Measurements from ENCODE around the gene GBE1. TPM values are rescaled to one million over a fixed set of nuclear protein-coding genes. Genes with fewer than 3 reads are reported as not detected.

GBE1 gene
- polyA plus RNA-seq, 1 of the 3 experiments (the other 2 are of a cell fraction): 14.2 TPM

DNA sequence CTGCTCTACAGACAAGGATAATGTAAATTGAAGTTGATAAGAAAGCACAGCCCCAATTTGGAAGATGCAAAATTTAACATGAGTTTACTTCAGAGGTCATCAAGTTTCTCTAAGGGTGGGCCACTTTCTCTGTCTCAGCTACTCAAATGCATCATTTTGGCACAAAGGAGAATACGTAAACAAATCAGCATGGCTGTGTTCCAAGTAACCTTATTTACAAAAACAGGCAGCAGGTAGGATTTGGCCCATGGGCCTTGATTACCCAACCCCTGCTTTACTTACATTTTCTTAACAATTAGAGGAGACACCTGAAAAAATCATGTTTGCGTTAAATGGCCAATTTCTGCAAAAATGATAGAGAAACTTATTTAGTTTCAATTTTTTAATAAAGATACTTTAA is 181.7 kb downstream of the GBE1 start:
- Histone ChIP-seq H3K79me2 (ENCODE audit: insufficient read depth) (no peaks in the 10 kb centered on the region), H3K9me3 (no peaks in the 10 kb centered on the region), H3K9me2 (peaks cover 3% of the 10 kb centered on the region; the same call in 1 of the 2 replicates), H2AFZ (ENCODE audit: low read depth) (no peak overlapping the region), H3F3A (replicated peaks; ENCODE audit: insufficient read depth) (no peaks in the 10 kb centered on the region), H3K4me3 (ENCODE audit: low read depth in 2 of 2, low read length in 1 of 2) (no peak overlapping the region), H3K4me2 (no peak overlapping the region), H3K36me3 (replicated peaks in 1 of 2; ENCODE audit: control insufficient read depth in 1 of 2, insufficient read depth in 2 of 2, low read length in 1 of 2) (peaks cover 2 to 31% of the 10 kb centered on the region in 2 experiments), H3K27ac (ENCODE audit: low read depth in 2 of 2, low read length in 1 of 2) (no peak overlapping the region), H3K9ac (no peak overlapping the region), H3K4me1 (ENCODE audit: control insufficient read depth in 1 of 2, insufficient read depth in 2 of 2, low read depth in 1 of 2, low read length in 1 of 2) (no peaks in the 10 kb centered on the region), H3K27me3 (ENCODE audit: insufficient read depth) (no peaks in the 10 kb centered on the region), H4K20me1 (ENCODE audit: insufficient read depth) (no peaks in the 10 kb centered on the region)
- no peak for TF ChIP-seq YY1 (IDR thresholded peaks at IDR 0.05; ENCODE audit: low read depth)
- TF ChIP-seq TEAD4 (IDR thresholded peaks at IDR 0.05; ENCODE audit: borderline replicate concordance, insufficient read depth): no peak
- no peak for TF ChIP-seq SMC3 (IDR thresholded peaks at IDR 0.05; ENCODE audit: low read depth, low read length)
- TF ChIP-seq, protein P1, sequence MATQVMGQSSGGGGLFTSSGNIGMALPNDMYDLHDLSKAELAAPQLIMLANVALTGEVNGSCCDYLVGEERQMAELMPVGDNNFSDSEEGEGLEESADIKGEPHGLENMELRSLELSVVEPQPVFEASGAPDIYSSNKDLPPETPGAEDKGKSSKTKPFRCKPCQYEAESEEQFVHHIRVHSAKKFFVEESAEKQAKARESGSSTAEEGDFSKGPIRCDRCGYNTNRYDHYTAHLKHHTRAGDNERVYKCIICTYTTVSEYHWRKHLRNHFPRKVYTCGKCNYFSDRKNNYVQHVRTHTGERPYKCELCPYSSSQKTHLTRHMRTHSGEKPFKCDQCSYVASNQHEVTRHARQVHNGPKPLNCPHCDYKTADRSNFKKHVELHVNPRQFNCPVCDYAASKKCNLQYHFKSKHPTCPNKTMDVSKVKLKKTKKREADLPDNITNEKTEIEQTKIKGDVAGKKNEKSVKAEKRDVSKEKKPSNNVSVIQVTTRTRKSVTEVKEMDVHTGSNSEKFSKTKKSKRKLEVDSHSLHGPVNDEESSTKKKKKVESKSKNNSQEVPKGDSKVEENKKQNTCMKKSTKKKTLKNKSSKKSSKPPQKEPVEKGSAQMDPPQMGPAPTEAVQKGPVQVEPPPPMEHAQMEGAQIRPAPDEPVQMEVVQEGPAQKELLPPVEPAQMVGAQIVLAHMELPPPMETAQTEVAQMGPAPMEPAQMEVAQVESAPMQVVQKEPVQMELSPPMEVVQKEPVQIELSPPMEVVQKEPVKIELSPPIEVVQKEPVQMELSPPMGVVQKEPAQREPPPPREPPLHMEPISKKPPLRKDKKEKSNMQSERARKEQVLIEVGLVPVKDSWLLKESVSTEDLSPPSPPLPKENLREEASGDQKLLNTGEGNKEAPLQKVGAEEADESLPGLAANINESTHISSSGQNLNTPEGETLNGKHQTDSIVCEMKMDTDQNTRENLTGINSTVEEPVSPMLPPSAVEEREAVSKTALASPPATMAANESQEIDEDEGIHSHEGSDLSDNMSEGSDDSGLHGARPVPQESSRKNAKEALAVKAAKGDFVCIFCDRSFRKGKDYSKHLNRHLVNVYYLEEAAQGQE (IDR thresholded peaks at IDR 0.05; ENCODE audit: low read depth, low read length): no peak
- TF ChIP-seq NRF1 (IDR thresholded peaks at IDR 0.05; ENCODE audit: low read depth, low read length): no peak
- no peak for TF ChIP-seq JUND (IDR thresholded peaks at IDR 0.05)
- no peak for TF ChIP-seq TCF12 (IDR thresholded peaks at IDR 0.05)
- TF ChIP-seq, protein P2, sequence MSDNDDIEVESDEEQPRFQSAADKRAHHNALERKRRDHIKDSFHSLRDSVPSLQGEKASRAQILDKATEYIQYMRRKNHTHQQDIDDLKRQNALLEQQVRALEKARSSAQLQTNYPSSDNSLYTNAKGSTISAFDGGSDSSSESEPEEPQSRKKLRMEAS (IDR thresholded peaks at IDR 0.05; ENCODE audit: low read depth): no peak
- no peak for TF ChIP-seq GABPA (IDR thresholded peaks at IDR 0.05; ENCODE audit: low read depth)
- TF ChIP-seq RAD21 (IDR thresholded peaks at IDR 0.05; ENCODE audit: low read length): no peak
- no peak for TF ChIP-seq TAF1 (IDR thresholded peaks at IDR 0.05; ENCODE audit: borderline replicate concordance, low read depth, low read length)
- no peak for TF ChIP-seq FOXJ3 (CRISPR knock-in tag; IDR thresholded peaks at IDR 0.05)
- no peak for TF ChIP-seq RXRA (IDR thresholded peaks at IDR 0.05; ENCODE audit: borderline replicate concordance, low read depth)
- TF ChIP-seq, protein P3, sequence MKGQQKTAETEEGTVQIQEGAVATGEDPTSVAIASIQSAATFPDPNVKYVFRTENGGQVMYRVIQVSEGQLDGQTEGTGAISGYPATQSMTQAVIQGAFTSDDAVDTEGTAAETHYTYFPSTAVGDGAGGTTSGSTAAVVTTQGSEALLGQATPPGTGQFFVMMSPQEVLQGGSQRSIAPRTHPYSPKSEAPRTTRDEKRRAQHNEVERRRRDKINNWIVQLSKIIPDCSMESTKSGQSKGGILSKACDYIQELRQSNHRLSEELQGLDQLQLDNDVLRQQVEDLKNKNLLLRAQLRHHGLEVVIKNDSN (IDR thresholded peaks at IDR 0.05; ENCODE audit: borderline replicate concordance, low read depth): no peak
- TF ChIP-seq, protein P4, sequence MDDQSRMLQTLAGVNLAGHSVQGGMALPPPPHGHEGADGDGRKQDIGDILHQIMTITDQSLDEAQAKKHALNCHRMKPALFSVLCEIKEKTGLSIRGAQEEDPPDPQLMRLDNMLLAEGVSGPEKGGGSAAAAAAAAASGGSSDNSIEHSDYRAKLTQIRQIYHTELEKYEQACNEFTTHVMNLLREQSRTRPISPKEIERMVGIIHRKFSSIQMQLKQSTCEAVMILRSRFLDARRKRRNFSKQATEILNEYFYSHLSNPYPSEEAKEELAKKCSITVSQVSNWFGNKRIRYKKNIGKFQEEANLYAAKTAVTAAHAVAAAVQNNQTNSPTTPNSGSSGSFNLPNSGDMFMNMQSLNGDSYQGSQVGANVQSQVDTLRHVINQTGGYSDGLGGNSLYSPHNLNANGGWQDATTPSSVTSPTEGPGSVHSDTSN (IDR thresholded peaks at IDR 0.05): no peak
- ChIA-PET CTCF (interaction anchor here (1.3 kb wide), 1 partner anchor 64 kb away, joined by 4 read pairs; no protein-coding TSS in a partner anchor), POLR2A (no interaction called here)
- DNase-seq: no peak
- WGBS (ENCODE audit: low lambda C conversion rate): 96% methylated on average over 2 of the region's 2 CpGs
